ENCODE measurements around the gene NEFH.

GRCh38 chr22:29521526-29521925 is 41.5 kb downstream of the NEFH start:
- no peak for TF ChIP-seq POLR2AphosphoS5 (IDR thresholded peaks at IDR 0.05; ENCODE audit: borderline replicate concordance, low read depth, low read length)
- TF ChIP-seq EZH2 (IDR thresholded peaks at IDR 0.05), result no peak

All from SK-N-MC (cell line).